ENCODE data around the gene ERC1.

ERC1 gene

GRCh38 chr12:1297206-1297605, 306.2 kb downstream of the ERC1 start:
- Histone ChIP-seq H3K4me3 (ENCODE audit: control insufficient read depth in 1 of 7, extremely low read depth in 1 of 7, insufficient read depth in 4 of 7, low read depth in 2 of 7, low read length in 6 of 7) (no peak overlapping the region), H3K9me3 (ENCODE audit: control extremely low read depth in 1 of 5, control insufficient read depth in 4 of 5, insufficient read depth in 2 of 5, low read depth in 1 of 5, low read length in 4 of 5) (peaks cover 0 to 6% (median 4%) of the 10 kb centered on the region in 5 experiments), H3K4me1 (ENCODE audit: control extremely low read depth in 1 of 4, control insufficient read depth in 4 of 4, insufficient read depth in 4 of 4, low read length in 3 of 4) (no peaks in the 10 kb centered on the region), H3K27ac (ENCODE audit: insufficient read depth in 1 of 2, low read depth in 1 of 2, low read length in 2 of 2, poor library complexity in 1 of 2, severe bottlenecking in 2 of 2) (no peak overlapping the region), H3K36me3 (ENCODE audit: control insufficient read depth in 4 of 4, insufficient read depth in 4 of 4, low read length in 3 of 4) (peaks cover 8 to 23% (median 12%) of the 10 kb centered on the region in 4 experiments), H3K27me3 (replicated peaks in 2 of 5; ENCODE audit: control insufficient read depth in 4 of 5, insufficient read depth in 5 of 5, low read length in 4 of 5) (no peaks in the 10 kb centered on the region)
- no peak for DNase-seq
- ChIA-PET CTCF (interaction anchor here (0.9 kb wide), 1 partner anchor 10 kb away, joined by 3 read pairs; no protein-coding TSS in a partner anchor), POLR2A (no interaction called here)
- WGBS (ENCODE audit: insufficient coverage), result 100% methylated on average over 2 of the region's 3 CpGs

GRCh38 chr12:1297639-1298175, 306.7 kb downstream of the ERC1 start:
- Histone ChIP-seq H3K9me3 (ENCODE audit: control extremely low read depth in 1 of 5, control insufficient read depth in 4 of 5, insufficient read depth in 2 of 5, low read depth in 1 of 5, low read length in 4 of 5) (peaks cover 0 to 6% (median 4%) of the 10 kb centered on the region in 5 experiments), H3K27ac (ENCODE audit: insufficient read depth in 1 of 2, low read depth in 1 of 2, low read length in 2 of 2, poor library complexity in 1 of 2, severe bottlenecking in 2 of 2) (no peak overlapping the region), H3K4me3 (ENCODE audit: control insufficient read depth in 1 of 7, extremely low read depth in 1 of 7, insufficient read depth in 4 of 7, low read depth in 2 of 7, low read length in 6 of 7) (no peak overlapping the region), H3K4me1 (ENCODE audit: control extremely low read depth in 1 of 4, control insufficient read depth in 4 of 4, insufficient read depth in 4 of 4, low read length in 3 of 4) (no peaks in the 10 kb centered on the region), H3K27me3 (replicated peaks in 2 of 5; ENCODE audit: control insufficient read depth in 4 of 5, insufficient read depth in 5 of 5, low read length in 4 of 5) (no peaks in the 10 kb centered on the region), H3K36me3 (ENCODE audit: control insufficient read depth in 4 of 4, insufficient read depth in 4 of 4, low read length in 3 of 4) (peaks cover 9 to 23% (median 12%) of the 10 kb centered on the region in 4 experiments)
- ChIA-PET CTCF (no interaction called here), POLR2A (no interaction called here)
- WGBS (ENCODE audit: insufficient coverage), result 100% methylated on average over 2 of the region's 4 CpGs
- no peak for DNase-seq

DNA sequence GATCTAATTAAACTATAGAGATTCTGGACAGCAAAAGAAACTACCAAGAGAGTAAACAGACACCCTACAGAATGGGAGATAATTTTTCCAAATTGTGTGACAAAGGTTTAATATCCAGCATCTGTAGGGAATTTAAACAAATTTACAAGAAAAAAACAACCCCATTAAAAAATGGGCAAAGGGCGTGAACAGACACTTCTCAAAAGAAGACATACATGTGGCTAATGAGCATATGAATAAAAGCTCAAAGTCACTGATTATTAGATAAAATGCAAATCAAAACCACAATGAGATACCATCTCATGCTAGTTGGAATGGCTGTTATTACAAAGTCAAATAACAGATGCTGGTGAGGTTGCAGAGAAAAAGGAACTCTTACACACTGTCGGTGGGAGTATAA, 309.4 kb downstream of the ERC1 start:
- DNase-seq, result no peak
- POLR2A ChIA-PET, result no interaction called here
- no peak overlapping the region for H3K4me3 ChIP-seq (ENCODE audit: control insufficient read depth in 1 of 7, extremely low read depth in 1 of 7, insufficient read depth in 4 of 7, low read depth in 2 of 7, low read length in 6 of 7)
- H3K9me3 ChIP-seq (ENCODE audit: control extremely low read depth in 1 of 5, control insufficient read depth in 4 of 5, insufficient read depth in 2 of 5, low read depth in 1 of 5, low read length in 4 of 5), result peaks cover 0 to 6% (median 4%) of the 10 kb centered on the region in 5 experiments
- no peak overlapping the region for H3K27ac ChIP-seq (ENCODE audit: insufficient read depth in 1 of 2, low read depth in 1 of 2, low read length in 2 of 2, poor library complexity in 1 of 2, severe bottlenecking in 2 of 2)
- no CpG with 5 or more reads among the region's 2 CpGs for WGBS (ENCODE audit: insufficient coverage)
- H3K4me1 ChIP-seq (ENCODE audit: control extremely low read depth in 1 of 4, control insufficient read depth in 4 of 4, insufficient read depth in 4 of 4, low read length in 3 of 4), result peaks cover 0 to 9% (median 2%) of the 10 kb centered on the region in 4 experiments
- CTCF ChIA-PET, result interaction anchor here (1.0 kb wide), 1 partner anchor 12 kb away, joined by 4 read pairs; no protein-coding TSS in a partner anchor
- H3K36me3 ChIP-seq (ENCODE audit: control insufficient read depth in 4 of 4, insufficient read depth in 4 of 4, low read length in 3 of 4), result peaks cover 5 to 19% (median 8%) of the 10 kb centered on the region in 4 experiments
- no peaks in the 10 kb centered on the region for H3K27me3 ChIP-seq (replicated peaks in 2 of 5; ENCODE audit: control insufficient read depth in 4 of 5, insufficient read depth in 5 of 5, low read length in 4 of 5)

DNA sequence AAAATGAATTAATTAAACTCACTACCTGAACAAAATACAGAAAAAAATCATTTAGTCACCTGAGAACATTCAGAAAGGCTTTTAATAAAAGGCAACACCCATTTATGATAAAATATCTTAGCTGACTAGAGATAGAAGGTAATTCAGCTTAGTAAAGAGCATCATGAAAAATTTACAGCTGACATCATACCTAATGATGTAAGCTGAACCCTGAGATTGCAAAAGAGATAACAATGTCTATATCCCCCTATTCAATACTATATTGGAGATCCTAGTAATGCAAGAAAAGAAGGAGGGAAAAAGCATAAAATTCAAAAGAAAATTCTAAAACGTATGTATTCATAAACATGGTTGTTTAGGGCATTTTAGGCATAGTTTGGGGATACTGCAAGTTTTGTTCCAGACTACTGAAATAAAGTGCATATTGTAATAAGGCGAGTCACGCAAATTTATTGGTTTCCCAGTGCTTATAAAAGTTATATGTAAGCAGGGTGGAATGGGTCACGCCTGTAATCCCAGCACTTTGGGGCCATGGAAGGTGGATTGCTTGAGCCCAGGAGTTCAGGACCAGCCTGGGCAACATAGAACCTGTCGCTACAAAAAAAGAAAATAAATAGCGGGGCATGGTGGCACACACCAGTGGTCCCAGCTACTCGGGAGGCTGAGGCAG, 311.3 kb downstream of the ERC1 start:
- H3K9me3 ChIP-seq (ENCODE audit: control extremely low read depth in 1 of 5, control insufficient read depth in 4 of 5, insufficient read depth in 2 of 5, low read depth in 1 of 5, low read length in 4 of 5), result peaks cover 0 to 6% (median 4%) of the 10 kb centered on the region in 5 experiments
- no peak overlapping the region for H3K4me3 ChIP-seq (ENCODE audit: control insufficient read depth in 1 of 7, extremely low read depth in 1 of 7, insufficient read depth in 4 of 7, low read depth in 2 of 7, low read length in 6 of 7)
- no peaks in the 10 kb centered on the region for H3K27me3 ChIP-seq (replicated peaks in 2 of 5; ENCODE audit: control insufficient read depth in 4 of 5, insufficient read depth in 5 of 5, low read length in 4 of 5)
- H3K27ac ChIP-seq (ENCODE audit: insufficient read depth in 1 of 2, low read depth in 1 of 2, low read length in 2 of 2, poor library complexity in 1 of 2, severe bottlenecking in 2 of 2), result no peak overlapping the region
- CTCF ChIA-PET, result no interaction called here
- peaks cover 5 to 27% (median 10%) of the 10 kb centered on the region in 4 experiments for H3K4me1 ChIP-seq (ENCODE audit: control extremely low read depth in 1 of 4, control insufficient read depth in 4 of 4, insufficient read depth in 4 of 4, low read length in 3 of 4)
- POLR2A ChIA-PET, result interaction anchor here (0.6 kb wide), 1 partner anchor 210 kb away, joined by 3 read pairs; no protein-coding TSS in a partner anchor
- whole genome bisulfite sequencing (ENCODE audit: insufficient coverage), result 98% methylated on average over 7 of the region's 7 CpGs
- H3K36me3 ChIP-seq (ENCODE audit: control insufficient read depth in 4 of 4, insufficient read depth in 4 of 4, low read length in 3 of 4), result peaks cover 0 to 14% (median 6%) of the 10 kb centered on the region in 4 experiments
- no peak for DNase-seq

DNA sequence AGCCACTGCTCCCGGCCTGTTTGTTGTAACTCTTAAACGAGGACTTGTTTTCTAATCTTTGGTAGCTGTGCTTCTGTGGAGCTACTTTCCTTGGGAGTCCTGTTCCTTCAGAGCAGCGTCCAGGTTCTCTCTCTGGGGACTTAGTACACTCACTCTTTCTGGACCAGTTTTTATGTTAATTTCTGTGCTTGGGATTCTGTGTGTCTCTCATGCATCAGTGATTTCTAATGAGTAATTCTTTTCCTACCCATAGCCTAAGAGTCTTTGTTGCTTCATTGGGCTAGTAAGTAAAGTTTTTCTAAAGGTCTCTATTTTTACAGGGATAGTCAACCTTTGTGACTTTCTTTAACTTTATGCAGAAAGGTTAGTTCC, 314.0 kb downstream of the ERC1 start:
- CTCF ChIA-PET, result no interaction called here
- POLR2A ChIA-PET, result no interaction called here
- Histone ChIP-seq H3K27ac (ENCODE audit: insufficient read depth in 1 of 2, low read depth in 1 of 2, low read length in 2 of 2, poor library complexity in 1 of 2, severe bottlenecking in 2 of 2) (peak overlapping the region in 1 of 2 experiments; percentile 25), H3K36me3 (ENCODE audit: control insufficient read depth in 4 of 4, insufficient read depth in 4 of 4, low read length in 3 of 4) (peaks cover 0 to 11% (median 2%) of the 10 kb centered on the region in 4 experiments), H3K4me1 (ENCODE audit: control extremely low read depth in 1 of 4, control insufficient read depth in 4 of 4, insufficient read depth in 4 of 4, low read length in 3 of 4) (peaks cover 5 to 27% (median 10%) of the 10 kb centered on the region in 4 experiments), H3K27me3 (replicated peaks in 2 of 5; ENCODE audit: control insufficient read depth in 4 of 5, insufficient read depth in 5 of 5, low read length in 4 of 5) (no peaks in the 10 kb centered on the region), H3K4me3 (ENCODE audit: control insufficient read depth in 1 of 7, extremely low read depth in 1 of 7, insufficient read depth in 4 of 7, low read depth in 2 of 7, low read length in 6 of 7) (no peak overlapping the region), H3K9me3 (ENCODE audit: control extremely low read depth in 1 of 5, control insufficient read depth in 4 of 5, insufficient read depth in 2 of 5, low read depth in 1 of 5, low read length in 4 of 5) (peaks cover 0 to 4% (median 2%) of the 10 kb centered on the region in 5 experiments)
- DNase-seq, result no peak
- 100% methylated on average over 2 of the region's 3 CpGs for WGBS (ENCODE audit: insufficient coverage)

DNA sequence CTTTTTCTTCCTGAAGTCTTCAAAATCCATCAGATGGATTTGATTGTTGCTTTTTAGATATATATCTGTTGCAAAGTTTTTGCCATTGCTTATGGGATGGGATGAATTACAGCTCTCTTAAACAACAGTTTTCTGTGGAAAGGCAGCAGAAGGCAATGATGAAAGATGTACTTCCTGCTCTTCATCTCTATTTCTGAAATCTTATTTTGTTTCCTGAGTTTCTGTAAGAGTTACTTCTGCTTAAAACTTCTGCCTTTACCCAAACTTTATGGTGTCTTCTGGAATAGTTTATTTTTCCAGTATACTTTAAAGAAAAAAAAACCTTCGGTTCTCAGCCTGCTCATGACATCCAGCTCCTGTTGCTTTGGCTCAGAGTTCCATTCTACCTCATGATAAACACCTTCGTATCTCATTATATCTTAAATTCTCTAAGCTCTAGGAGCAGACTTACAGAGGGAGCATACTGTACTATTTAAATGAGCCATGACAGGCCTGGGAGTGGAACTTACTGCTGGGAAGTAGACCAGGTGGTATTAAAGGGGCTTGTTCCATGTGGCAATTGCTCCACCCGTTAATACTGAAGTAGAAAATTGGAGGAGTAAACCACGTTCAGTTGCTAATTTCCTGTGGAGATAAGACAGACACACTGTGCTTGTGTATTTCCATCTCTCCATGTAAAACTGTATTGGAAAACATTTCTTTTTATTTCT, 314.9 kb downstream of the ERC1 start:
- POLR2A ChIA-PET, result interaction anchor here (0.6 kb wide), 1 partner anchor 227 kb away, joined by 3 read pairs; no protein-coding TSS in a partner anchor
- peaks cover 0 to 6% (median 1%) of the 10 kb centered on the region in 4 experiments for H3K36me3 ChIP-seq (ENCODE audit: control insufficient read depth in 4 of 4, insufficient read depth in 4 of 4, low read length in 3 of 4)
- peaks cover 5 to 27% (median 10%) of the 10 kb centered on the region in 4 experiments for H3K4me1 ChIP-seq (ENCODE audit: control extremely low read depth in 1 of 4, control insufficient read depth in 4 of 4, insufficient read depth in 4 of 4, low read length in 3 of 4)
- DNase-seq, result peak in 1 of 3 donors; percentile 26
- WGBS (ENCODE audit: insufficient coverage), result 0% methylated on average over 2 of the region's 4 CpGs
- peak overlapping the region in 1 of 7 experiments; percentile 38 for H3K4me3 ChIP-seq (ENCODE audit: control insufficient read depth in 1 of 7, extremely low read depth in 1 of 7, insufficient read depth in 4 of 7, low read depth in 2 of 7, low read length in 6 of 7)
- no peaks in the 10 kb centered on the region for H3K27me3 ChIP-seq (replicated peaks in 2 of 5; ENCODE audit: control insufficient read depth in 4 of 5, insufficient read depth in 5 of 5, low read length in 4 of 5)
- H3K27ac ChIP-seq (ENCODE audit: insufficient read depth in 1 of 2, low read depth in 1 of 2, low read length in 2 of 2, poor library complexity in 1 of 2, severe bottlenecking in 2 of 2), result peak overlapping the region in 1 of 2 experiments; percentile 25
- CTCF ChIA-PET, result no interaction called here
- H3K9me3 ChIP-seq (ENCODE audit: control extremely low read depth in 1 of 5, control insufficient read depth in 4 of 5, insufficient read depth in 2 of 5, low read depth in 1 of 5, low read length in 4 of 5), result no peaks in the 10 kb centered on the region

Measured in common myeloid progenitor, CD34-positive (primary cell).